PC-3 (cell line): ENCODE results near the gene SLC13A2. TPM values are rescaled to one million over a fixed set of nuclear protein-coding genes. Genes with fewer than 3 reads are reported as not detected.

Source experiments
- ATAC-seq: fragments of 200-7000 bp; cut with Tn5 transposase; 2 replicates; pipeline ENCODE4 v1.9.1; 2020; ENCODE audit warnings: mild to moderate bottlenecking, moderate library complexity
- BruUV-seq: library from RNA; stranded (reverse); fragments of 400-500 nt; replicated peaks from 2 replicates; lab custom pipeline; 2021; lab: Mats Ljungman, UMichigan
- CTCF ChIA-PET: fragments of 300-600 bp; sonication (Branson Sonifier 250); formaldehyde crosslinking; loops from one replicate; lab custom pipeline; 2022; ENCODE audit warnings: antibody characterized with exemption; lab: Charles Lee
- POLR2A ChIA-PET: fragments of 300-600 bp; sonication (Branson Sonifier 250); formaldehyde crosslinking; loops from one replicate; lab custom pipeline; 2022; ENCODE audit warnings: antibody characterized with exemption; ENCODE audit not compliant: unreplicated experiment; lab: Charles Lee
- DNase-seq: peaks from one replicate; pipeline ENCODE4 v3.0.0-alpha.2; 2015
- H2AFZ ChIP-seq: fragments of 300-600 bp; sonication (generic); 2 replicates; pipeline ENCODE4 v1.6.0; 2016; ENCODE audit warnings: antibody characterized with exemption, low read length
- H3F3A ChIP-seq: fragments of 300-600 bp; sonication (generic); one replicate; pipeline ENCODE4 v1.6.0; 2017; ENCODE audit warnings: antibody characterized with exemption, low read length, control low read depth, mild to moderate bottlenecking; ENCODE audit not compliant: unreplicated experiment
- H3K27ac ChIP-seq: fragments of 300-600 bp; sonication (generic); 2 replicates; pipeline ENCODE4 v1.5.1; 2016; ENCODE audit warnings: mild to moderate bottlenecking, low read length
- H3K27me3 ChIP-seq: fragments of 300-600 bp; sonication (generic); 2 replicates; pipeline ENCODE4 v1.6.1; 2016; ENCODE audit warnings: low read length, mixed read lengths
- H3K36me3 ChIP-seq: fragments of 300-600 bp; sonication (generic); 2 replicates; pipeline ENCODE4 v1.6.1; 2016; ENCODE audit warnings: low read depth, mixed run types, low read length, mixed read lengths
- H3K4me1 ChIP-seq: fragments of 300-600 bp; sonication (generic); 2 replicates; pipeline ENCODE4 v1.5.1; 2016; ENCODE audit warnings: low read length; ENCODE audit not compliant: insufficient read depth
- H3K4me2 ChIP-seq: fragments of 300-600 bp; sonication (generic); 2 replicates; pipeline ENCODE4 v1.6.0; 2016; ENCODE audit warnings: low read length
- H3K4me3 ChIP-seq: fragments of 300-600 bp; sonication (generic); 2 replicates; pipeline ENCODE4 v1.5.1; 2016; ENCODE audit warnings: mild to moderate bottlenecking, low read length, mixed read lengths
- H3K79me2 ChIP-seq: fragments of 300-600 bp; sonication (generic); 2 replicates; pipeline ENCODE4 v1.6.1; 2017; ENCODE audit warnings: low read length, mixed read lengths
- H3K9ac ChIP-seq: fragments of 300-600 bp; sonication (generic); 2 replicates; pipeline ENCODE4 v1.6.0; 2016; ENCODE audit warnings: mild to moderate bottlenecking, low read length
- H3K9me2 ChIP-seq: fragments of 300-600 bp; sonication (generic); replicated peaks from 2 replicates; pipeline ENCODE4 v1.6.1; 2016; ENCODE audit warnings: mixed run types, low read length, mixed read lengths
- H3K9me3 ChIP-seq: fragments of 300-600 bp; sonication (generic); 2 replicates; pipeline ENCODE4 v1.6.1; 2016; ENCODE audit warnings: low read length, mixed read lengths
- H4K20me1 ChIP-seq: fragments of 300-600 bp; sonication (generic); 2 replicates; pipeline ENCODE4 v1.6.1; 2016; ENCODE audit warnings: low read length, mixed read lengths
- EZH2 ChIP-seq: fragments of 300-600 bp; sonication (generic); IDR thresholded peaks from one replicate; pipeline ENCODE4 v1.6.1; 2017; ENCODE audit warnings: antibody characterized with exemption, mild to moderate bottlenecking, low read length; ENCODE audit not compliant: unreplicated experiment
- EZH2phosphoT487 ChIP-seq: fragments of 300-600 bp; sonication (generic); IDR thresholded peaks from 2 replicates; pipeline ENCODE4 v1.6.1; 2018; ENCODE audit warnings: mild to moderate bottlenecking, antibody characterized with exemption, low read length, borderline replicate concordance
- intact Hi-C: fragments of 100-400 bp; cut with micrococcal nuclease; formaldehyde crosslinking; loops from 2 replicates; pipeline ENCODE4 v1.9.0; 2023
- total RNA-seq: library from RNA; depleted of rRNA; stranded (reverse); fragments of >200 nt; gene quantifications from 2 replicates; pipeline ENCODE4 v1.2.3, GENCODE V29; 2014
- TF ChIP-seq, protein P1 (sequence below): fragments of 300-600 bp; sonication (generic); conservative IDR thresholded peaks from 2 replicates; pipeline ENCODE4 v1.5.1; 2017; ENCODE audit warnings: antibody characterized with exemption, low read depth, mild to moderate bottlenecking, low read length

Gene SLC13A2
- total RNA-seq, 1 experiment from 2014 or later: not detected

DNA sequence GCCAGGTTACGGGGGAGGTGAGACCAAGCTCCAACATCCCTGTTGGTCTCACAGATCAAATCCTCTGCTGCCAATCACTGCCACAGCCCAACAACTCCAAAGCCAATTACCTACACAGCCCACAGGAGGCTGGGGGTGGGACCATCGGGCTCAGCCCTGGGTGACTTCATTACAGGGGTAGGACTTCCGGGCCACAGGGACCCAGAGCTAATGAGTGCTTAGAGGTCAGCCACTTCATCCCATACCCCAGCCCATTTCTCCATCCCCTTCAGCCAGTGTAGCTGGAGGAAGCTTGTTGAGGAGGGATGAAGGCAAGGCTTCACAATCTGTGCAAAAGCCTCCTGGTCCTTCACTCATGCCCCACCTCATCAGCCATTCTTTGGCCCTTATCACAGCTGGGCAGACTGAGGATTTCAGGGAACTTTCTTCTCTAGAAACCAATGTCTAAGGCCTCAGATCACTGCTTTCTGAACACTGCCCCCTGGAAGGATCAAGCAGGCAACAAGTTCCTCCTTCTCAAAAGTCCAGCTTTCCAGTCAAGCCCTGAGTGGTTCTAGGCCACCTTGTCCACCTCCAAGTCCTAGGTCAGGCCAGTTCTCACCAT, 38.5 kb downstream of the SLC13A2 start:
- H3K36me3 ChIP-seq: no peaks in the 10 kb centered on the region
- no peaks in the 10 kb centered on the region for H4K20me1 ChIP-seq
- ChIA-PET POLR2A (no interaction called here), CTCF (no interaction called here)
- no peaks in the 10 kb centered on the region for H3K9me3 ChIP-seq
- intact Hi-C loops: no loop called here
- no peak overlapping the region for H3K4me3 ChIP-seq
- H3F3A ChIP-seq: no peaks in the 10 kb centered on the region
- H3K79me2 ChIP-seq: no peaks in the 10 kb centered on the region
- ATAC-seq: no peak
- no peaks in the 10 kb centered on the region for H3K9me2 ChIP-seq
- no peak overlapping the region for H3K9ac ChIP-seq
- no peaks in the 10 kb centered on the region for H3K27me3 ChIP-seq
- H2AFZ ChIP-seq: no peak overlapping the region
- DNase-seq: no peak
- H3K27ac ChIP-seq: no peak overlapping the region
- H3K4me1 ChIP-seq: no peaks in the 10 kb centered on the region
- no peak overlapping the region for H3K4me2 ChIP-seq
- TF ChIP-seq EZH2phosphoT487 (no peak), EZH2 (no peak)
- TF ChIP-seq, protein P1, sequence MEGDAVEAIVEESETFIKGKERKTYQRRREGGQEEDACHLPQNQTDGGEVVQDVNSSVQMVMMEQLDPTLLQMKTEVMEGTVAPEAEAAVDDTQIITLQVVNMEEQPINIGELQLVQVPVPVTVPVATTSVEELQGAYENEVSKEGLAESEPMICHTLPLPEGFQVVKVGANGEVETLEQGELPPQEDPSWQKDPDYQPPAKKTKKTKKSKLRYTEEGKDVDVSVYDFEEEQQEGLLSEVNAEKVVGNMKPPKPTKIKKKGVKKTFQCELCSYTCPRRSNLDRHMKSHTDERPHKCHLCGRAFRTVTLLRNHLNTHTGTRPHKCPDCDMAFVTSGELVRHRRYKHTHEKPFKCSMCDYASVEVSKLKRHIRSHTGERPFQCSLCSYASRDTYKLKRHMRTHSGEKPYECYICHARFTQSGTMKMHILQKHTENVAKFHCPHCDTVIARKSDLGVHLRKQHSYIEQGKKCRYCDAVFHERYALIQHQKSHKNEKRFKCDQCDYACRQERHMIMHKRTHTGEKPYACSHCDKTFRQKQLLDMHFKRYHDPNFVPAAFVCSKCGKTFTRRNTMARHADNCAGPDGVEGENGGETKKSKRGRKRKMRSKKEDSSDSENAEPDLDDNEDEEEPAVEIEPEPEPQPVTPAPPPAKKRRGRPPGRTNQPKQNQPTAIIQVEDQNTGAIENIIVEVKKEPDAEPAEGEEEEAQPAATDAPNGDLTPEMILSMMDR: no peak
- no TSS peak for BruUV-seq

DNA sequence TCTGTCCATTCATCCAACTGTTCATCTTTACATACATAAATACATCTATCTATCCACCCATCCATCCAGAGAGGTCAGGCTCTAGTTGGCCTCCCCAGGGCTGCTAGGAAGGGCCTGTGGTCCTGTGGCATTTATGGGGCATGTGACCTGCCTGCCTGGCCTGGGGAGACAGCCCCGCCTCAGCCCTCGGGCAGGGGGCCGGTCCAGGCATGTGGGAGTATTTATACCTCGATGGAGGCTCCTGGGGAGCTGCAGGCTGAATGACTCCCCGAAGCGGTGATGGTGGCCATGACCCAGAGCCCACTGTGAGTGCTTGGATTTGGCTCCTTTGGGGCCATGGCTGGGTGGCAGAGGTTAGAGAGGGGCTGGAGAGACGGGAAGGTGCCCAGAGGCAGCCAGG, 40.0 kb downstream of the SLC13A2 start:
- DNase-seq (no peak), ATAC-seq (no peak)
- TF ChIP-seq, protein P1: no peak
- TF ChIP-seq EZH2 (no peak), EZH2phosphoT487 (no peak)
- no peaks in the 10 kb centered on the region for H3K36me3 ChIP-seq
- BruUV-seq: no TSS peak
- no peaks in the 10 kb centered on the region for H4K20me1 ChIP-seq
- H3K4me2 ChIP-seq: no peak overlapping the region
- no peak overlapping the region for H3K9ac ChIP-seq
- no peaks in the 10 kb centered on the region for H3K4me1 ChIP-seq
- CTCF ChIA-PET: no interaction called here
- no peaks in the 10 kb centered on the region for H3K9me2 ChIP-seq
- H3F3A ChIP-seq: no peaks in the 10 kb centered on the region
- no peaks in the 10 kb centered on the region for H3K79me2 ChIP-seq
- no peaks in the 10 kb centered on the region for H3K9me3 ChIP-seq
- POLR2A ChIA-PET: no interaction called here
- H3K27ac ChIP-seq: no peak overlapping the region
- intact Hi-C loops: no loop called here
- H2AFZ ChIP-seq: no peak overlapping the region
- no peaks in the 10 kb centered on the region for H3K27me3 ChIP-seq
- H3K4me3 ChIP-seq: no peak overlapping the region

DNA sequence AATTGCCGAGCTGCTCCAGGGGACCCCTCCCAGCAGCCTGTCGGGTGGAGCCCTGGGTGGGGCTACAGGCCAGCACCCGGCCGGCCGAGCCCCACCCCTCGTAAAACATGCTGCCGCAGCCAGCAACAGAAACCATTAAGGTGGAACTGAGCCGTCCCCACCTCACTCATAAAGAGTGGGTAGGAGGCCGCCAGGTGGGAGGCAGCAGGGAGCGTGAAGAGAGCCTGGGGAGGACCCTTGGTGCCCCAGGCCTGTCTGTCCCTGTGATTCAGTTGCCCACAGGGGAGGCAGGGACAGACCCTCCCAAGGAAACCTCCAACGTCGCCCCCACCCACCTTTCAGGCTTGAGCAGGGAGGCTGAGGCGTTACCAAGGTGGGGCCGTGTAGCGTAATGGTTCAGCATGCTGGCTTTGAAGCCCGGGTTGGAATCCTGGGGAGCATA, 41.1 kb downstream of the SLC13A2 start:
- ATAC-seq (no peak), DNase-seq (no peak)
- Histone ChIP-seq H3K9me3 (no peaks in the 10 kb centered on the region), H3K4me1 (no peaks in the 10 kb centered on the region), H3K9me2 (no peaks in the 10 kb centered on the region), H3K27me3 (no peaks in the 10 kb centered on the region), H3K27ac (no peak overlapping the region), H3K36me3 (no peaks in the 10 kb centered on the region), H2AFZ (no peak overlapping the region), H3K4me2 (no peak overlapping the region), H3K79me2 (no peaks in the 10 kb centered on the region), H4K20me1 (no peaks in the 10 kb centered on the region), H3K4me3 (no peak overlapping the region), H3F3A (no peaks in the 10 kb centered on the region), H3K9ac (no peak overlapping the region)
- ChIA-PET CTCF (no interaction called here), POLR2A (no interaction called here)
- BruUV-seq: no TSS peak
- intact Hi-C loops: no loop called here
- TF ChIP-seq EZH2 (no peak), EZH2phosphoT487 (no peak)
- TF ChIP-seq, protein P1: no peak
